ENCODE results near the gene SNX22.

SNX22 gene

DNA sequence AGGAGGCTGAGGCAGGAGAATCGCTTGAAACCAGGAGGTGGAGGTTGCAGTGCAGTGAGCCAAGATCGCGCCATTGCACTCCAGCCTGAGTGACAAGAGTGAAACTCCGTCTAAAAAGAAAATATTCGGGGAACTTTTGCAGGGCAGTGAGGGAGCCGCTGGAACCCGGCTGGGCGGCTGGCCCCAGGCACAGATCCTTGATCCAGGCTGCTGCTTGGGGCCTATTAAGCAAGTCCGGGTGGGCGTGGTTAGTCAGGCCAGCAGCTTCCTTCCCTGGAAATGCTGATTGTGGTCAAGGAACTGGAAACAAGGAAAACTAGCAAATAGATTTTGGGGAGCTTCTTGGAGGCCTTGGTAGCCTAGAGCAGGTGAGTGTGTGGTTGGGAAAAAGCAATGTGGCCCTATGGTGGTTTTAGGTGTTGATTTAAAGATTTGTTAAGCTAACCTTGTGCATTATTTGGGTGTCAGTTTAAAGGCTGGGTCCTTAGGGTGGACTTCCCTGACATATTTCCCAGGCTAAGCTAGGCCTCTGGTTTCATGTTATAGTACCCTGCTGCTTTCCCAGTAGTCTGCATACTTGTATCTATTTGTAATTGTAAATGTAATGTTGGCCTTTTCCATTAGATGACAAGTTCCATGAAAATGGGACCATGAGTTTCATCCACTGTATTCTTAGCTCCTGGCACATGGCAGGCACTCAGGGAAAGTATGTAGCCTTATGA, 17.7 kb upstream of the SNX22 start:
- no peaks in the 10 kb centered on the region for H3K9me3 ChIP-seq (ENCODE audit: control insufficient read depth, low read length)
- H3K36me3 ChIP-seq (ENCODE audit: control insufficient read depth, insufficient read depth, low read length), result no peaks in the 10 kb centered on the region
- H3K4me3 ChIP-seq (ENCODE audit: low read depth, low read length), result no peak overlapping the region
- H3K4me2 ChIP-seq (ENCODE audit: low read length), result no peak overlapping the region
- no peak overlapping the region for H3K9ac ChIP-seq
- no peak for TF ChIP-seq CTCF (IDR thresholded peaks at IDR 0.05)
- H3K27ac ChIP-seq, result no peak overlapping the region
- no peaks in the 10 kb centered on the region for H3K79me2 ChIP-seq
- no peaks in the 10 kb centered on the region for H3K27me3 ChIP-seq (ENCODE audit: control insufficient read depth, insufficient read depth, low read length)
- H3K4me1 ChIP-seq, result no peaks in the 10 kb centered on the region
- no peak overlapping the region for H2AFZ ChIP-seq

DNA sequence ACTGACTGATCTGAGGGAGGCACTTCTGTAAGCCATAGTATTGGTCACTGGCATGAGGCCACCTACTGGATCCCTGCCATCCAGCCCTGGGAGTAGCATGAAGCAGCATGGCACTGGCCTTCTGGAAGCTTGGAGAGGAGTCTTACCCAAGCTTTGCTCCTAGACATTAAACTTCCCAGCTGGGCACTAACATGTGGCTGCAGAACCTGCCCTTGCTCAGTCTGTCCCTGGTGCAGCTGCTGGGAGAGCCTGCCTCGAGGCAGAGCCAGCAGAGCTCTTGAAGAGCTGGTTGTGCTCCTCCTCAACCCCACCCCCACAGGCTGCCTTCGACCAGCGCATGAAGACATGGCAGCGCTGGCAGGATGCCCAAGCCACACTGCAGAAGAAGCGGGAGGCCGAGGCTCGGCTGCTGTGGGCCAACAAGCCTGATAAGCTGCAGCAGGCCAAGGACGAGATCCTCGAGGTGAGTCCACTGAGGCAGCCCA, 17.1 kb upstream of the SNX22 start:
- no peaks in the 10 kb centered on the region for H3K4me1 ChIP-seq
- H2AFZ ChIP-seq, result no peak overlapping the region
- H3K36me3 ChIP-seq (ENCODE audit: control insufficient read depth, insufficient read depth, low read length), result no peaks in the 10 kb centered on the region
- no peak overlapping the region for H3K4me3 ChIP-seq (ENCODE audit: low read depth, low read length)
- H3K9me3 ChIP-seq (ENCODE audit: control insufficient read depth, low read length), result no peaks in the 10 kb centered on the region
- H3K27me3 ChIP-seq (ENCODE audit: control insufficient read depth, insufficient read depth, low read length), result no peaks in the 10 kb centered on the region
- H3K9ac ChIP-seq, result no peak overlapping the region
- no peak overlapping the region for H3K27ac ChIP-seq
- no peak overlapping the region for H3K4me2 ChIP-seq (ENCODE audit: low read length)
- TF ChIP-seq CTCF (IDR thresholded peaks at IDR 0.05), result no peak
- no peaks in the 10 kb centered on the region for H3K79me2 ChIP-seq

DNA sequence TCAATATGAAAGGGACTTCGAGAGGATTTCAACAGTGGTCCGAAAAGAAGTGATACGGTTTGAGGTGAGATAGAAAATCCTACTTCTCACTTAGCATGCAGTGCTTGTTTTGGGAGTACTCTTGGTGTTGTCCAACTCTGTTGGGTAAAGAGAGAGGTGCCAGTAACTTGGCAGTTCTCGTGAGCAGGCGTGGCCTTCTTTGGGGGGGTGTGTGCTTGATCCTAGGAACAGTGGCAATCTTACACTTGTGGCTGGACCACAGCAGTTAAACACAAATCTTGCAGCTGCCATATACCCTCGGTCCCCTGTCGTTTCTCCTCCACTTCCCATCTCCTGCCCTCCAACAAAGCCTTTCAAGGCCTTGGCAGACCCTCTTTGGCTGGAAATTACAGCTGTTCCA, 15.2 kb upstream of the SNX22 start:
- H3K4me1 ChIP-seq, result no peaks in the 10 kb centered on the region
- H3K4me3 ChIP-seq (ENCODE audit: low read depth, low read length), result no peak overlapping the region
- H3K9ac ChIP-seq, result no peak overlapping the region
- H3K27me3 ChIP-seq (ENCODE audit: control insufficient read depth, insufficient read depth, low read length), result no peaks in the 10 kb centered on the region
- no peak overlapping the region for H3K27ac ChIP-seq
- TF ChIP-seq CTCF (IDR thresholded peaks at IDR 0.05), result no peak
- no peak overlapping the region for H3K4me2 ChIP-seq (ENCODE audit: low read length)
- no peaks in the 10 kb centered on the region for H3K79me2 ChIP-seq
- no peaks in the 10 kb centered on the region for H3K36me3 ChIP-seq (ENCODE audit: control insufficient read depth, insufficient read depth, low read length)
- no peak overlapping the region for H2AFZ ChIP-seq
- H3K9me3 ChIP-seq (ENCODE audit: control insufficient read depth, low read length), result no peaks in the 10 kb centered on the region

- Histone ChIP-seq H3K36me3 (ENCODE audit: control insufficient read depth, insufficient read depth, low read length) (no peaks in the 10 kb centered on the region), H3K27ac (no peak overlapping the region), H3K9ac (no peak overlapping the region), H3K79me2 (no peaks in the 10 kb centered on the region), H2AFZ (no peak overlapping the region), H3K4me1 (no peaks in the 10 kb centered on the region), H3K4me2 (ENCODE audit: low read length) (no peak overlapping the region), H3K4me3 (ENCODE audit: low read depth, low read length) (no peak overlapping the region), H3K9me3 (ENCODE audit: control insufficient read depth, low read length) (no peaks in the 10 kb centered on the region), H3K27me3 (ENCODE audit: control insufficient read depth, insufficient read depth, low read length) (no peaks in the 10 kb centered on the region)
- TF ChIP-seq CTCF (IDR thresholded peaks at IDR 0.05), result no peak
Measured at GRCh38 chr15:64137226-64137833, 14.2 kb upstream of the SNX22 start.

All from parathyroid adenoma (tissue), 2 donors.